Left lung (tissue), 10 donors: ENCODE measurements around the gene NPM1. TPM values are rescaled to one million over a fixed set of nuclear protein-coding genes. Genes with fewer than 3 reads are reported as not detected.
"Not testable (repeated sequence)": the region's sequence is repeated elsewhere in the genome, so short reads cannot be mapped to it uniquely, and the experiment has no call there.

Experiments used
- ATAC-seq: fragments of 200-7000 bp; cut with Tn5 transposase; one replicate; pipeline ENCODE4 v1.9.1; 2020; ENCODE audit warnings: moderate library complexity
- DNase-seq, 4 donors: peaks; one replicate each; pipeline ENCODE4 v3.0.0-alpha.2; 2013 to 2020
- H3K27ac ChIP-seq, 2 donors: fragments of 200-600 bp; sonication (generic) in 1 of 2; one replicate each; pipeline versions ENCODE4 v1.5.0 to v1.8.0; 2020 to 2021
- H3K27me3 ChIP-seq, 2 donors: fragments of 200-600 bp; sonication (generic) in 1 of 2; one replicate each; pipeline versions ENCODE4 v1.5.0 to v1.8.0; 2020 to 2021
- H3K36me3 ChIP-seq, 2 donors: fragments of 200-600 bp; sonication (generic) in 1 of 2; one replicate each; pipeline versions ENCODE4 v1.5.0 to v1.8.0; 2020 to 2021
- H3K4me1 ChIP-seq, 2 donors: fragments of 200-600 bp; one replicate each; pipeline ENCODE4 v1.8.0; 2021
- H3K4me3 ChIP-seq, 2 donors: fragments of 200-600 bp; sonication (generic) in 1 of 2; one replicate each; pipeline versions ENCODE4 v1.5.0 to v1.8.0; 2020 to 2021; ENCODE audit warnings: mild to moderate bottlenecking in 1 of 2
- H3K9me3 ChIP-seq, 2 donors: fragments of 200-600 bp; sonication (generic) in 1 of 2; one replicate each; pipeline versions ENCODE4 v1.5.0 to v1.8.0; 2020 to 2021
- CTCF ChIP-seq, 2 donors: fragments of 200-600 bp; sonication (generic) in 1 of 2; IDR thresholded peaks; one replicate each; pipeline versions ENCODE4 v1.5.0 to v1.8.0; 2021; ENCODE audit warnings: antibody characterized with exemption in 2 of 2
- intact Hi-C, 2 donors: fragments of 100-400 bp; cut with DNase I; formaldehyde crosslinking; loops; one replicate each; pipeline versions ENCODE4 v1.11.2 to v1.14.2; 2022
- polyA plus RNA-seq, 6 donors: library from polyadenylated mRNA; unstranded; fragments of 120-200 nt; gene quantifications; one replicate each; pipeline ENCODE4 v1.2.1, GENCODE V29; 2013; ENCODE audit not compliant: insufficient read length in 6 of 6
- total RNA-seq, 2 donors: library from RNA; stranded (reverse); fragmentation: NEBNext Ultra II Directional; extraction: Animal tissue kit (Norgen Biotek cat#: 25700); gene quantifications; one replicate each; pipeline ENCODE4 v1.2.1, GENCODE V29; 2021
- donor health status: DM: no; HTN: yes; CAD: no.
- donor health status: DM: no; HTN: no; CAD: no.

The NPM1 gene
- total and polyA plus RNA-seq, 8 donors: 580 to 2,178 (median 1,976) TPM

DNA sequence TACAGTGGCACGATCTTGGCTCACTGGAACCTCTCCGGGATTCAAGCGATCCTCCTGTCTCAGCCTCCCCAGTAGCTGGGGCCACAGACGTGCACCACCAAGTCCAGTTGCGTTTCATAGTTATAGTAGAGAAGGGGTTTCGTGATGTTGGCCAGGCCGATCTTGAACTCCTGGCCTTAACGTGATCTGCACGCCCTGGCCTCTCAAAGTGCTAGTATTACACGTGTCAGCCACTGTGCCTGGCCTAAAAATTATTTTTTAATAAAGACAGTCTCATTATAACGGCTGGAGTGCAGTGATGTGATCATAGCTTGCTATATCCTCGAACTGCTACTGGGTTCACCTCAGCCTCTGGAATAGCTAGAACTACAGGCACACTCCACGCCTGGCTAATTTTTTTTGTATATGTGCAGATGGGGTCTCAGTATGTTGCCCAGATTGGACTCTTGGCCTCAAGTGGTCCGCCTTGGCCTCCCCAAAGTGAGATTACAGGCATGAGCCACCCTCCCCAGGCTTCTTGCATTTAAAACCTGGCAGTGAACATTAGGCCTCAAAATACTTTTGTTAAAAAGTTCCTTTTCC is 4.4 kb downstream of the NPM1 start:
- Histone ChIP-seq H3K27me3 (no peaks in the 10 kb centered on the region), H3K36me3 (peaks cover 0 to 67% of the 10 kb centered on the region in 2 donors), H3K27ac (no peak overlapping the region), H3K4me3 (no peak overlapping the region), H3K9me3 (no peaks in the 10 kb centered on the region), H3K4me1 (peaks cover 20 to 49% of the 10 kb centered on the region in 2 donors)
- intact Hi-C loops: no loop called here
- ATAC-seq (no peak), DNase-seq (no peak)
- no peak for TF ChIP-seq CTCF (IDR thresholded peaks at IDR 0.05)

- ATAC-seq (no peak), DNase-seq (no peak)
- Histone ChIP-seq H3K27ac (no peak overlapping the region), H3K9me3 (no peaks in the 10 kb centered on the region), H3K36me3 (peaks cover 0 to 73% of the 10 kb centered on the region in 2 donors), H3K4me3 (no peak overlapping the region), H3K4me1 (peaks cover 20 to 49% of the 10 kb centered on the region in 2 donors), H3K27me3 (no peaks in the 10 kb centered on the region)
- intact Hi-C loops: no loop called here
- TF ChIP-seq CTCF (IDR thresholded peaks at IDR 0.05): no peak
Measured at GRCh38 chr5:171392585-171393159, 5.0 kb downstream of the NPM1 start.

DNA sequence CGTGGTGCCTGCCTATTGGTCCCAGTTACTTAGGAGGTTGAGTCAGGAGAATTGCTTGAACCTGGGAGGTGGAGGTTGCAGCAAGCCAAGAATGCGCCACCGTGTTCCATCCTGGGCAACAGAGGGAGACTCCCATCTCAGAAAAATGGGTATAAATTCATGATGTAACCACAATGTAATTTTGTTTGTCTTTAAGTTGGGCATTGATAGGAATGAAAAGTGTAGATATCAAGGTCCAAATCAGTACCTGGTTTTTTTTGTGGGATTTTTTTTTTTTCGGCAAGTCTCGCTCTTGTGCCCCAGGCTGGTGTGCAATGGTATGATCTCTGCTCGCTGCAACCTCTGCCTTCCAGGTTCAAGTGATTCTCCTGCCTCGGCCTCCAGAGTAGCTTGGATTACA is 7.4 kb downstream of the NPM1 start:
- H3K36me3 ChIP-seq: peaks cover 0 to 96% of the 10 kb centered on the region in 2 donors
- intact Hi-C loops: no loop called here
- no peak for TF ChIP-seq CTCF (IDR thresholded peaks at IDR 0.05)

GRCh38 chr5:171396583-171396982 is 8.9 kb downstream of the NPM1 start:
- H3K9me3 ChIP-seq, ATAC-seq, H3K4me3 ChIP-seq, intact Hi-C loops, H3K27ac ChIP-seq, DNase-seq, H3K27me3 ChIP-seq: not testable (repeated sequence)
- H3K4me1 ChIP-seq: peaks cover 0 to 30% of the 10 kb centered on the region in 2 donors
- peaks cover 0 to 100% of the 10 kb centered on the region in 2 donors for H3K36me3 ChIP-seq

More for the DNA sequence above, 7.4 kb downstream of the NPM1 start:
- no peaks in the 10 kb centered on the region for H3K27me3 ChIP-seq
- H3K4me3 ChIP-seq: no peak overlapping the region
- DNase-seq: no peak
- ATAC-seq: no peak
- no peaks in the 10 kb centered on the region for H3K9me3 ChIP-seq
- H3K27ac ChIP-seq: no peak overlapping the region
- peaks cover 10 to 39% of the 10 kb centered on the region in 2 donors for H3K4me1 ChIP-seq

DNA sequence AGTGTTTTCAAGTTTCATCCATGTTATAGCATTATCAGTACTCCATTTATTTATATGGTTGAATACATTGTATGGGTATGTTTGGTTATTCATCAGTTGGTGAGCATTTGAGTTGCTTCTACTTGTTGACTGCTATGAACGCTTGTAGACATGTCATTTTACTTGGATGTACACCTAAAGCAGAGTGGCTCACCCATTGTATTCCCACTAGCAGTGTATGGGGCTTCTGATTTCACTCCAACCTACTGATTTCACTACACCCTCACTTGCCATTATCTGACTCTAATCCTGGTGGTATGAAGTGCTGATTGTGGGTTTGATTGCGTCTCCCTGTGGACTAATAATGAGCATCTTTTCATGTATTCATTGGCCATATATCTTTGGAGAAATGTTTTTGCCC is 9.5 kb downstream of the NPM1 start:
- no peak for TF ChIP-seq CTCF (IDR thresholded peaks at IDR 0.05)
- no peak overlapping the region for H3K4me3 ChIP-seq
- no peaks in the 10 kb centered on the region for H3K9me3 ChIP-seq
- no peak overlapping the region for H3K27ac ChIP-seq
- intact Hi-C loops: no loop called here
- H3K4me1 ChIP-seq: peaks cover 0 to 23% of the 10 kb centered on the region in 2 donors
- H3K36me3 ChIP-seq: peaks cover 0 to 99% of the 10 kb centered on the region in 2 donors
- ATAC-seq (no peak), DNase-seq (no peak)
- H3K27me3 ChIP-seq: no peaks in the 10 kb centered on the region
